Activated CD4-positive, CD25-positive, alpha-beta regulatory T cell treated with anti-CD3 and anti-CD28 coated beads, Interleukin-2, amount 50 U/mL, for 16 hours (primary cell): ENCODE results near the gene EEF1AKMT1.

Source experiments
- DNase-seq: peaks from one replicate; pipeline ENCODE4 v3.0.0-alpha.2; 2020; ENCODE audit warnings: low read depth, low spot score

Gene EEF1AKMT1

DNA sequence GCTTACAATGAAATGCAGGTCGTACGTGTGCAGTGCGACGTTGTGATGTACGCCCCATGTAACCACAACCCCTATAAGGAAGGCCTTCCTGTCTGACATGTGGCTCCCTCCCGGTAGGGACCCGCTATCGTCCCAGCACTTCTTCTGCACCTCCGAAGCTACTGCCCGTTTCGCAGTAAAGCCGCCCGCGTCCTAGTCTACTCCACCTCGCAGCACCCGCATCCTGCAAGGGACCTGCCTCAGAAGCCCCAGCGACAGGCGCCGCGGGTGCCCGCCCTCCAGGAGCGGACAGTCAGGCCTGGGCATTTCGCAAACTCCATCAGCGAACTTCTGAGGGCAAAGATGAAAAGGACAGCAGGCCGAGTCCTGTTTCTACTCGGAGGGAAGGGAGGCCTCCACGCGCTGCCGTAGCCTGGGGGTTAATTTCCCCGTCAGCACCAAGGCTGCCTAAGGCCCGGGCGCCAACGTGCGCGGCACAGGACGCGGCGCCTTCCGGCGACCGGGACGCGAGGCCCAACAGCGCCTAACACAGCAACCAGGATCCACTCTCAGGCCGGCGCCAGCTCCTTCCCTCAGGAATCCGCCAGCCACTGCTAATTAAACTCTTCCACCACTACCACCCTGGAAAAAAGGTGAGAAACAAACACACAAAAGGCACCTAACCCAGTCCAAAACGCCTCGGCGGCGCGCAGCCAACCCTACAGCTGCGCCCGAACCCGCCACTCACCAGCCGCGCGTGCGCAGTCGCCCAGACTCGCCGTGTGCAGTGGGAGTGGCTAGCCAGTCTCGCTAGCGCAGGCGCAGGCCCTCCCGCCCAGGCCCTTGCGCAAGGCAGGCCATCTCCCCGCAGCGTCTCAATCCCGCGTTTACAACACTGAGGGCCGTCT, at the start of gene EEF1AKMT1:
Gene EEF1AKMT1 (minus strand): TSS at position 768 of the 887 bp plus-strand sequence. CDS start 16,363 bp downstream, outside the sequence.
- DNase-seq = peak; percentile 88

DNA sequence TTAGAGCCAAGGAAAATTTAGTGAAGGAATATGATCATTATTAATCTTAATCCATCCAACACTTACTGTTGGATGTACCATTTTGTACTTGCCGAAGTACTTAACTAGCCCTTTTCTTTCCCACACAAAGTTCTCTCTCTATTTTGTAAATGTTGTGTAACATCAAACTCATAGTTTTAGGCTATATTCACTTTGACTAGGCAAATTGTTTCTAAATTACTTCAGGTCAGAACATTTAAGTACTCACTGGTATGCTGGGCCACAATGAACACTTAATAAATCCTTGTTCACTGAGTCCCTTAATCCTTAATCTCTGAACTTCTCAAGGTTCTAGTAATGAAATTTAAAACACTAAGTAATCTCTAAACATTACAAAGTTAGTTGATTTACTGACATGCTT, 49.3 kb upstream of the EEF1AKMT1 start:
- DNase-seq = no peak

DNA sequence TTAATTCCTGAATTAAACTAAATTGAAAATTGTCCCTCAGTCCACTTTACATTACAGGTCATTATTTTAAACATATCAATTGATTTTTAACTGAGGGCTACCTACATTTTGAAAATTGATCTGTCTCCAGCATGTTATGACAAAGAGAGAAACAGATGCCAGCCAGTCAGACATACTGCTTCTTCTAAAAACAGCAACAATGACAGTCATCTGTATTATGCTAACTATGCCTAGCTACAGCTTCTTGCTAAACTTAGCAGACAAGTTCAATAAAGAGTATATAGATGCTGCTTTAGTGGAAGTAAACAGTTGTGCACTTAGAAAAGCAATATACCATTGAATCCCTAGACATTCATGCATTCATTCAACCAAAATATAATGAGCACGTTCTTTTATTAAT, 48.6 kb upstream of the EEF1AKMT1 start:
- no peak for DNase-seq

GRCh38 chr13:20819715-20820114, 46.0 kb upstream of the EEF1AKMT1 start:
- DNase-seq = no peak

GRCh38 chr13:20815464-20815863, 41.7 kb upstream of the EEF1AKMT1 start:
- DNase-seq = no peak

GRCh38 chr13:20814224-20814910, 40.6 kb upstream of the EEF1AKMT1 start:
- DNase-seq = no peak

- no peak for DNase-seq
Observed at GRCh38 chr13:20812890-20813289, 39.1 kb upstream of the EEF1AKMT1 start.

GRCh38 chr13:20810808-20811207, 37.0 kb upstream of the EEF1AKMT1 start:
- no peak for DNase-seq

- DNase-seq = no peak
Observed at GRCh38 chr13:20808874-20809273, 35.1 kb upstream of the EEF1AKMT1 start.

- no peak for DNase-seq
Observed at GRCh38 chr13:20803180-20803965, 29.6 kb upstream of the EEF1AKMT1 start.

- no peak for DNase-seq
Observed at GRCh38 chr13:20801707-20802106, 27.9 kb upstream of the EEF1AKMT1 start.

GRCh38 chr13:20799726-20800416, 26.1 kb upstream of the EEF1AKMT1 start:
- DNase-seq = no peak

DNA sequence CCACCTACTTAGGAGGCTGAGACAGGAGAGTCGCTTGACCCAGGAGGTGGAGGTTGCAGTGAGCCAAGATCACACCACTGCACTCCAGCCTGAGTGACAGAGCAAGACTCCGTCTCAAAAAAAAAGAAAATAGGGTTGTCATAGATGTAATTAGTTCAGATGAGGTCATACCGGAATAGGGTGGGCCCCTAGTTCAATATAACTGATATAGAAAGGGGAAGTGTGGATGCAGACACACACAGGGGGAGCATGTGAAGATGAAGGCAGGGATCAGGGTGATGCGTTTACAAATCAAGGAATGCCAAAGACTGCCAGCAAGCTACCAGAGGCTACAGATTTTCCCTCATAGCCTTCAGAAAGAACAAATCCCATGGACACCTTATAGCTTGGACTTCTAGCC, 24.3 kb upstream of the EEF1AKMT1 start:
- DNase-seq = no peak

GRCh38 chr13:20796791-20797508, 23.2 kb upstream of the EEF1AKMT1 start:
- DNase-seq = no peak

- no peak for DNase-seq
Observed at GRCh38 chr13:20789665-20790064, 15.9 kb upstream of the EEF1AKMT1 start.

GRCh38 chr13:20788312-20788711, 14.6 kb upstream of the EEF1AKMT1 start:
- no peak for DNase-seq

DNA sequence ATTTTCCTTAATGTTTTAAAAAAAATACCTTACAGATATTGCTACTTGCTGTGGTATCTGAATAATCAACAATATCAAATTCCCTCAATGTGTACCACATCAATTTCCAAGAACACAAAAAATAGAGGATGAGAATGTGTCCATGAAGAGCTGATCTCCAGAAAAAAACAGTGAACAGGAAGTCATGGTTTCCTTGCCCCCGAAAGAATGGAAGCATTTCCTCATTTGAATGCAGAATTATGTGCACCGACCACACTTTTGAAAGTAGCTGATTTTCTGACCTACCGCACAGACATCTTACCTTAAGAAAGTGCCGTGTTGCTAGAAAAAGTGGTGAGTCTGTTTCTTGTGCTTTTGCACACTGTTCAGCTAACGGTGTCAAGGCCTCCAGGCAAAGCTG, 13.4 kb upstream of the EEF1AKMT1 start:
- DNase-seq = no peak

- no peak for DNase-seq
Observed at GRCh38 chr13:20782116-20782708, 8.5 kb upstream of the EEF1AKMT1 start.

- no peak for DNase-seq
Observed at GRCh38 chr13:20780317-20780716, 6.6 kb upstream of the EEF1AKMT1 start.

DNA sequence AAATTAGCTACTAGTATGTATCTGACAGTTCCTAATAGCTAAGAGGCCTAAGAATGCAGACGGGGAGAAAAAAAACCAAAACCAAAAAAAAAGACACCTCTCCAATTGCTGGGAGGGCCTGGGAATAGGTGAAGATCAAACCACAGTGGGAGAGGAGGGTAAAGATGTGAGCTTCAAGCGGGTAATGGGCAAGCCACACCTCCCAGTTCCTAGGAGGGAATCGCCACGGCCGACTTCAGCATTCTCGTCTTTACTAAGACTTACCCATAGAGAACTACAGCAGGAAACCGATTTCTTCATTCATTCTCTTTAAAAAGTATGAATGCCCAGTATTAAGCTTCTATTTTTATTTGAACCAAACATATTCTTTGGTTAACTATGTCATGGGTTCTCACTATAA, 5.6 kb upstream of the EEF1AKMT1 start:
- no peak for DNase-seq
